Limb (tissue), 2 donors: Measurements from ENCODE around the gene VASP.
"Not testable (repeated sequence)": the region's sequence is repeated elsewhere in the genome, so short reads cannot be mapped to it uniquely, and the experiment has no call there.

Experiments
- DNase-seq, 2 donors: peaks; one replicate each; pipeline ENCODE4 v3.0.0-alpha.2; 2016; ENCODE audit errors: extremely low spot score in 2 of 2

Gene VASP

DNA sequence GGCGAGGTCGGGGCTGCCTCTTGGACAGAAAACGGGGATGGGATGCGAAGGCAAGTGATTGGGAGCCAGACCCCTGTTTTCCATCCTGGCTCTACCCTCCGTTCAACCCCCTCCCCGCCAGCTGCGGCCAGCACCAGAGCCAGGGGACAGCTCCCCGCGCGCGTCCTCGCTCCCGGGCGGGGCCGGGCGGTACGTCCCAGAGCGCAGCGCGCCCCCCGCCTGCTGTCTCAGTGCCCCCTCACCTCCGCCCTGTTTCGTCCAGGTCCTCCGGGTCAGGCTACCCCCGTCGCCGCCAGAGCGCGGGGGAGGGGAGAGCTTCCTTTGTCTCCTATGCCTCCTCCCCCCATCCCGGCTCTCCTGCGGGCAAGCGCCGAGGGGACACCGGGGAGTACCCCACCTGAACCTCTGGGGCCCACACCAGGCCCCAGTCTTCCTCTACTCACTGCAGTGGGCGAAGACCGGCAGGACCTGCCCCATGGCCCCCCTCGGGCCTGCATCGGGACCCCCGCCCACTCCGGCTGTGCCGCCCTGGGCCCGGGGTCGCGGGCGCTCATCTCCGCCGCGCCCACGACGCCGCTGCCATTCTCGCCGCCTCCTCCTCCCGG, 10.8 kb upstream of the VASP start:
- DNase-seq = peak; percentile 22 to 84

GRCh38 chr19:45497791-45498190, 9.5 kb upstream of the VASP start:
- no peak for DNase-seq

- no peak for DNase-seq
Measured at GRCh38 chr19:45498411-45499195, 8.7 kb upstream of the VASP start, which contains the start of gene PPM1N. TSS of gene PPM1N (plus strand) at chr19:45498443. CDS start at chr19:45498473, 30 bp downstream.

- no peak for DNase-seq
Measured at GRCh38 chr19:45499196-45500180, 7.8 kb upstream of the VASP start.

- DNase-seq = no peak
Measured at GRCh38 chr19:45500918-45501729, 6.2 kb upstream of the VASP start.

DNA sequence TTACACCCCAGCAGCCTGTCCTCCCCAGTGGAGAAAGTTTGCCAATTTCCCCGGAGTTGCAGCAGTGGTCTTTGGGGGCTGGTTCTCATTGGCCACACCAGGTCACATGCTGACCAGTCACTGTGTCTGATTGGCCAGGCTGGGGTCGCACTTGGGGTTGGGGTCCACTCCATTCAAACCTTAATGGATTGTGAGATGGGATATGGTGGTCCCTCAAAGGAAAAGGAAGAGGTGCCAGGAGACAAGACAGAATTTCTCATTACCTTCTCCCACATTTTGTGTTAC, 5.6 kb upstream of the VASP start:
- DNase-seq = no peak

GRCh38 chr19:45502111-45502510, 5.2 kb upstream of the VASP start:
- DNase-seq = no peak

GRCh38 chr19:45503909-45504308, 3.4 kb upstream of the VASP start:
- DNase-seq = no peak

- no peak for DNase-seq
Measured at GRCh38 chr19:45505151-45505995, 1.9 kb upstream of the VASP start.

DNA sequence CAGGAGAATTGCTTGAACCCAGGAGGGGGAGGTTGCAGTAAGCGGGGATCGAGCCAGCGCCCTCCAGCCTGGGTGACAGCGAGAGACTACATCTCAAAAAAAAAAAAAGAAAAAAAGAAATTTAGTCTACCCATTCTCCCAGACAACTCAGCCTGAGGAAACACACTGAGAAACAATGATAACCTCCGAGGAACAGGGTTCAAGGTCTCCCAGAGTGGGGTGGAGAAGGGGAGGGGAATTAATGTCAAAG, 1.4 kb upstream of the VASP start:
- no peak for DNase-seq

GRCh38 chr19:45506246-45506988, 862 bp upstream of the VASP start:
- peak; percentile 83 to 93 for DNase-seq

GRCh38 chr19:45507872-45508416, 665 bp downstream of the VASP start:
- peak in 1 of 2 donors; percentile 58 for DNase-seq

DNA sequence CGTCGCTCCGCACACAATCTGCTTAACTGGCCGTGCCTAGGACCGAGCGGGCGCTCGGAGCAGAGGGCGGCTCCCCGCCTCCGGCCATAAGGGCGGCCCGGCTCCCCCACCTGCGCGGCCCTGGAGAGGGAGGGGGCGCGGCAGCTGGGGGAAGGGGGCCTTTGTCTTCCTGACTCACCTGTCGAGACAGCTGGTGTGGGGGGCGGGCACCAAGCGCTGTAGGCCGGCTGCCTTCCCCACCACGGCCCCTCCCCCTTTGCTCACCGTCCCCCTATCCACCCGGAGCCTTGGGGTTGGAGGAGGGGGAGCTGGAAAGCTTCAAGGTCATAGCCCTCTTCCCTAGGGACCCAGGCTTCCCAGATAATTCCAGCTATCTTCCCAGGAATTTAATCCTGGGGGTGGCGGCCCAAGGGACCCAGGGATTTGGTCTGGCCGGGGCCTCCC, 1.2 kb downstream of the VASP start:
- peak in 1 of 2 donors; percentile 67 for DNase-seq

DNA sequence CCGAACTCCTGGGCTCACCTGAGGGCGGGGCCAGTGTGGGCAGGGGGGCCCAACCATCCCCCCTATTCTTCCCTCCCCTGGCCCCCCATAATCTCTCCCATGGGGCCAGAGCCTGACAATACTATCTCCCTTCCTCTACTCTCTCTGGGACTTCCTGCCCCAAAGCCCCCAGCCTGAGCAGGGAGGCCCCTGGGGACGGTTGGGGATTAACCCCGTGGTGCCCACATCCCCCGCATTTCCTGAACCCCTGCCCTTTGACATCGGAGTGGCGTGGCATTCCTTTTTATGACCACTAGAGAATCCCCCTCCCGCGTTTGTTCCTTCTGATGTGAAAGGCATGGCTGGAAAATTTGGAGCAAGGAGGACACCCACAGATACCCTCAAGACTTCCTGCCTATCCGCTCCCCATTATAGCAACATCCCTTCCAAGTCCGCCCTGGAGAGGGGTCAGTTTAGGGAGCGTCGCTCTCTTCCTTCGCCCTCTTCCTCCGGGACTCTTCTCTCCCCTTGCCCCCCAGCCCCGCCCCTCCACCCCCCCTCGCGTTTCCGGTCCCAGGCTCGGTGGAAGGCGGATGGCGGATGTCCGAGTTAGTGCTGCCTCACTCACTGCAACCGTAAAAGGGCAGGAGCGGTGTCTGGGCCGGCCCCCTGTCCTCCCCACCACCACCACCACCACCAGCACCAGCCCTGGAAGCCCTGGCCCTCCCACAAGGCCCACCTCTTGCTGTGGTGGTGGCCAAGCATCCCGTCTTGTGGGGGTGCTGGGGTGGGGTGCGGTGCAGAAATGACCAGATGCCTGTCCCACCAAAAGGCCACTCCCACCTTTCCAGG, 1.8 kb downstream of the VASP start:
- peak in 1 of 2 donors; percentile 65 for DNase-seq

- no peak for DNase-seq
Measured at GRCh38 chr19:45509692-45510015, 2.4 kb downstream of the VASP start.

GRCh38 chr19:45510352-45510751, 3.1 kb downstream of the VASP start:
- not testable (repeated sequence) for DNase-seq

- no peak for DNase-seq
Measured at GRCh38 chr19:45511074-45511473, 3.8 kb downstream of the VASP start.

GRCh38 chr19:45512881-45513483, 5.7 kb downstream of the VASP start:
- no peak for DNase-seq
